ENCODE results near the gene CEP85L. TPM values are rescaled to one million over a fixed set of nuclear protein-coding genes. Genes with fewer than 3 reads are reported as not detected.

Gene CEP85L
- total RNA-seq, 1 donor from 2014 or later, result 3.3 TPM

GRCh38 chr6:118677193-118677592 lies 25.8 kb upstream of the CEP85L start:
- no peaks in the 10 kb centered on the region for H3K36me3 ChIP-seq (ENCODE audit: control insufficient read depth, insufficient read depth, low read length)
- TF ChIP-seq CTCF (IDR thresholded peaks at IDR 0.05; ENCODE audit: insufficient read depth, low read length, poor library complexity, severe bottlenecking), result no peak
- DNase-seq (ENCODE audit: low read depth), result no peak
- no peak overlapping the region for H3K4me3 ChIP-seq (ENCODE audit: low read depth, low read length)
- no peaks in the 10 kb centered on the region for H3K27me3 ChIP-seq (ENCODE audit: control insufficient read depth, insufficient read depth, low read length)

DNA sequence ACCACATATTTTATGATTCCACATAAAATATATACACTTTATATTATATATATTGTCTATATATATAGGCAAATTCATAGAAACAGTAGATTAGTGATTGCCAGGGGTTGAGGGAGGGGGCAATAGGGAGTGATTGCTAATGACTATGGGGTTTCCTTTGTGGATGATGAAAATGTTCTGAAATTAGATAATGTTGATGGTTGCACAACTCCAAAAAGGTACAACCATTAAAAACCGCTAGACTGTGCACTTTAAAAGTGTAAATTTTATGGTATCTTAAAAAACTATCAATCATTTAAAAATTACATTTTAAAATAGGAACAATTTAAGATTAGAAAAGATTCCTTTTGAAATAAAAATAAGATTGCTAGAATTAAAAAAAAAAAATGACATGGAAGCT lies 23.8 kb upstream of the CEP85L start:
- no peak for DNase-seq (ENCODE audit: low read depth)
- no peaks in the 10 kb centered on the region for H3K36me3 ChIP-seq (ENCODE audit: control insufficient read depth, insufficient read depth, low read length)
- TF ChIP-seq CTCF (IDR thresholded peaks at IDR 0.05; ENCODE audit: insufficient read depth, low read length, poor library complexity, severe bottlenecking), result no peak
- no peak overlapping the region for H3K4me3 ChIP-seq (ENCODE audit: low read depth, low read length)
- H3K27me3 ChIP-seq (ENCODE audit: control insufficient read depth, insufficient read depth, low read length), result no peaks in the 10 kb centered on the region

DNA sequence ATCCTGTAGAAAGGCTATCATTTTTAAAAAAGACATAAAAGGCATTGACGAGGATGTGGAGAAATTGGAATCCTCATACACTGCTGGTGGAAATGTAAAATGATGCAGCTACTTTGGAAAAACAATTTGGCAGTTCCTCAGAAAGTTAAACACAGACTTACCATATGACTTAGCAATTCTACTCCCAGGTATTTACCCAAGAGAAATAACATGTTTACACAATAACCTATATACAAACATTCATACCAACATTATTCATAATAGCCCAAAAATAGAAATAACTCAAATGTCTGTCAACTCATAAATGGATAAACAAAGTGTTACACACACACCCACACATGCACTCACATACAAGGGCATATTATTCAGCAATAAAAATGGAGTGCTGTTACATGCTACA lies 23.4 kb upstream of the CEP85L start:
- DNase-seq (ENCODE audit: low read depth), result no peak
- Histone ChIP-seq H3K27me3 (ENCODE audit: control insufficient read depth, insufficient read depth, low read length) (no peaks in the 10 kb centered on the region), H3K36me3 (ENCODE audit: control insufficient read depth, insufficient read depth, low read length) (no peaks in the 10 kb centered on the region), H3K4me3 (ENCODE audit: low read depth, low read length) (no peak overlapping the region)
- TF ChIP-seq CTCF (IDR thresholded peaks at IDR 0.05; ENCODE audit: insufficient read depth, low read length, poor library complexity, severe bottlenecking), result no peak

DNA sequence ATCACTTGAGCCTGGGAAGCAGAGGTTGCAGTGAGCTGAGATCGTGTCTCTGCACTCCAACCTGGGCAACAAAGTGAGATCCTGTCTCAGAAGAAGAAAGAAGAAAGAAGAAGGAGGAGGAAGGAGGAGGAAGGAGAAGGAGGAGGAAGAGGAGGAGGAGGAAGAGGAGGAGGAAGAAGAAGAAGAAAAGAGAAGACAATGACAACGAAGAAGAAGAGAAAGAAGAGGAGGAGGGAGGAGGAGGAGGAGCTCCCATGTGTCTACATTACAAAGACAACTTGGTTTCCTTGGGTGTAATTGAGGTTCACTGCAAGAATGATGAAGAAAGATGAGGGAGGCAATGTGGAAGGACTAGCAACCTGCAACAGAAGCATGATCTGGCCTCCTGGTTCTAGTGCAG lies 21.3 kb upstream of the CEP85L start:
- Histone ChIP-seq H3K36me3 (ENCODE audit: control insufficient read depth, insufficient read depth, low read length) (no peaks in the 10 kb centered on the region), H3K27me3 (ENCODE audit: control insufficient read depth, insufficient read depth, low read length) (no peaks in the 10 kb centered on the region), H3K4me3 (ENCODE audit: low read depth, low read length) (no peak overlapping the region)
- no peak for DNase-seq (ENCODE audit: low read depth)
- no peak for TF ChIP-seq CTCF (IDR thresholded peaks at IDR 0.05; ENCODE audit: insufficient read depth, low read length, poor library complexity, severe bottlenecking)

DNA sequence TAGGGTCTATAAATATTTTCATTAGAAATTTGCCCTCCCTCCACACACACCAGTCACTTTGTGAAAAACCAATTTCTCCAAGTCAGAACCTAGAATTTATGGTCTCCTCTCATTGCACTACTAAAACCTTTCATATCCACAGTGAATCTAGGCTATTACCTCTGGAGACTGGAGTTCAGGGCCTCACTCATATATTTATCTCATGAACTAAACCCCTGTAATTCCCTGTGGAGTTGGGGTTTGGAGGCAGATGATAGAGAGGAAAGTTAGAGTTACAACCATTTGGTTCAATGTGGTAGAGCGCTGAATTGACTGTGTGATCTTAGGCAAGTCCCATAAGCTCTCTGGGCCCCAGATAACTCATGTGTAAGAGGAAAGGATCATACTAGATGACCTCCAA lies 18.2 kb upstream of the CEP85L start:
- DNase-seq (ENCODE audit: low read depth), result no peak
- no peak for TF ChIP-seq CTCF (IDR thresholded peaks at IDR 0.05; ENCODE audit: insufficient read depth, low read length, poor library complexity, severe bottlenecking)
- no peaks in the 10 kb centered on the region for H3K27me3 ChIP-seq (ENCODE audit: control insufficient read depth, insufficient read depth, low read length)
- H3K36me3 ChIP-seq (ENCODE audit: control insufficient read depth, insufficient read depth, low read length), result no peaks in the 10 kb centered on the region
- H3K4me3 ChIP-seq (ENCODE audit: low read depth, low read length), result no peak overlapping the region

- Histone ChIP-seq H3K27me3 (ENCODE audit: control insufficient read depth, insufficient read depth, low read length) (no peaks in the 10 kb centered on the region), H3K4me3 (ENCODE audit: low read depth, low read length) (no peak overlapping the region), H3K36me3 (ENCODE audit: control insufficient read depth, insufficient read depth, low read length) (no peaks in the 10 kb centered on the region)
- TF ChIP-seq CTCF (IDR thresholded peaks at IDR 0.05; ENCODE audit: insufficient read depth, low read length, poor library complexity, severe bottlenecking), result no peak
- DNase-seq (ENCODE audit: low read depth), result no peak
These were observed 17.5 kb upstream of the CEP85L start for GRCh38 chr6:118668761-118669385.

All from kidney epithelial cell (primary cell).